Tibial nerve (tissue), 4 donors: ENCODE data around the gene GPATCH3. TPM values are rescaled to one million over a fixed set of nuclear protein-coding genes. Genes with fewer than 3 reads are reported as not detected.
"Not testable (repeated sequence)": the region's sequence is repeated elsewhere in the genome, so short reads cannot be mapped to it uniquely, and the experiment has no call there.

Source experiments
- DNase-seq, 2 donors: peaks; one replicate each; pipeline ENCODE4 v3.0.0-alpha.2; 2019; ENCODE audit warnings: low spot score in 2 of 2
- H3K27ac ChIP-seq, 4 donors: fragments of 200-600 bp; sonication (generic) in 3 of 4; one replicate each; pipeline ENCODE4 v1.5.1; 2017 to 2019; ENCODE audit warnings: mild to moderate bottlenecking in 1 of 4
- H3K27me3 ChIP-seq, 2 donors: fragments of 200-600 bp; sonication (generic) in 1 of 2; one replicate each; pipeline versions ENCODE4 v1.5.1 to v1.6.0; 2017 to 2019
- H3K36me3 ChIP-seq, 3 donors: fragments of 200-600 bp; sonication (generic); one replicate each; pipeline ENCODE4 v1.5.1; 2018 to 2019
- H3K4me1 ChIP-seq, 4 donors: fragments of 200-600 bp; sonication (generic) in 3 of 4; one replicate each; pipeline ENCODE4 v1.5.1; 2017 to 2019
- H3K4me3 ChIP-seq, 4 donors: fragments of 200-600 bp; sonication (generic) in 3 of 4; one replicate each; pipeline ENCODE4 v1.5.1; 2017 to 2019; ENCODE audit warnings: mild to moderate bottlenecking in 1 of 4, moderate library complexity in 1 of 4
- H3K9me3 ChIP-seq, 4 donors: fragments of 200-600 bp; sonication (generic) in 3 of 4; one replicate each; pipeline ENCODE4 v1.5.1; 2017 to 2019
- CTCF ChIP-seq, 5 experiments: fragments of 200-600 bp in 3 of 5; fragments of 450-650 bp in 2 of 5; sonication (generic) in 3 of 5; IDR thresholded peaks; one replicate each; pipeline ENCODE4 v1.5.1; 2016 to 2019; ENCODE audit warnings: antibody characterized with exemption in 5 of 5, mild to moderate bottlenecking in 3 of 5, moderate library complexity in 2 of 5
- EP300 ChIP-seq, 2 donors: sonication (generic); formaldehyde crosslinking; IDR thresholded peaks; one replicate each; pipeline ENCODE4 v1.6.1; 2017; ENCODE audit warnings: antibody characterized with exemption in 2 of 2, mild to moderate bottlenecking in 1 of 2
- POLR2A ChIP-seq, 2 donors: fragments of 450-650 bp; IDR thresholded peaks; one replicate each; pipeline ENCODE4 v1.6.1; 2017; ENCODE audit warnings: antibody characterized with exemption in 2 of 2, mild to moderate bottlenecking in 2 of 2, moderate library complexity in 2 of 2
- WGBS, 2 donors: methylation state at CpG; one replicate each; pipeline ENCODE4 v1.1.5; 2018; 5-methylcytosine and 5-hydroxymethylcytosine counted together
- total RNA-seq, 4 donors: library from RNA; depleted of rRNA; stranded (reverse); fragments of >200 nt; gene quantifications; one replicate each; pipeline ENCODE4 v1.1.0, GENCODE V29; 2016

The GPATCH3 gene
- total RNA-seq, 4 donors from 2014 or later, result 7.8 to 26.1 (median 12.5) TPM

DNA sequence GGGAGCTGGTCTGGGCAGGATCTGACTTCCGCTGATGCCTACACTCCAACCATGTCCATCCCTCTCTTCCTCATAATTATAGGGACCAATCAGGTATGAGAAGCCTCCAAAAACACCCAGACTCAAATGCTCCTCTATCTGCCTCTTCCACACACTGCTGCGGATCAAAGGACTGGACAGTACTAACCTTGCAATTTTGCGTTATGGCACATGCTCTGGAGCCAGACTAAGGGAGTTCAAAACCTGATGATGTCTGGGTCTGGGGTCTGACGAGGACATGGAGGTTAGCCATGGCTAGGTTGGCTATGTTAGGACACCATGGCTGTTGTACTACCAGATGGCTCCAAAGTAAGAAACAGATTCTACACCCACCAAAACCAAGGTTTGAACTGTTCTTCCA, 20.5 kb downstream of the GPATCH3 start:
- no peak for DNase-seq
- Histone ChIP-seq H3K27me3 (no peaks in the 10 kb centered on the region), H3K4me3 (no peak overlapping the region), H3K4me1 (peaks cover 0 to 6% (median 0%) of the 10 kb centered on the region in 4 donors), H3K36me3 (peaks cover 10 to 93% (median 22%) of the 10 kb centered on the region in 3 donors), H3K27ac (no peak overlapping the region), H3K9me3 (no peaks in the 10 kb centered on the region)
- TF ChIP-seq CTCF (IDR thresholded peaks at IDR 0.05), result no peak
- no peak for TF ChIP-seq EP300 (IDR thresholded peaks at IDR 0.05)
- no peak for TF ChIP-seq POLR2A (IDR thresholded peaks at IDR 0.05)
- WGBS, 2 donors, result 90 to 94% methylated on average over 4 of the region's 4 CpGs

DNA sequence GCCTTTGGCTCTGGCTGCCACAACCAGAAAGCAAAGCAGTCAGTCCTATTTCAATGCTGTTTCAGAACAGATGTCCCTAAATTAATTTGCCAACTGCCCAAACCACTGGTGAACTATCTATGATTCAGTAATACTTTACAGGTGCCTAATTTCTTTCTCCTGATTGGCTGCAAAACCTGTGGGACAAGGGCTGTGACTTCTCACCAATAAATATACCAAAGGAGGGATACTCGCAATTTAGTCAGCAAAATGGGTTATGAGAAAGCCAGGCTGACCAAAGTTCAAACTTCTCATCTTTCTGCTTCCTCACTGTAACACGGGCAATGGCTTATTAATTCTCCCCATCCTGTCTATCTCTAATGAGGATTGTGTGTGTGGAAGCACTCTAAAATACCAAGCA, 22.9 kb downstream of the GPATCH3 start:
- no peak overlapping the region for H3K4me3 ChIP-seq
- peaks cover 0 to 6% (median 0%) of the 10 kb centered on the region in 4 donors for H3K4me1 ChIP-seq
- no peak for DNase-seq
- peak overlapping the region in 3 of 4 donors; percentile 34 to 56 (median 47) for H3K27ac ChIP-seq
- TF ChIP-seq POLR2A (IDR thresholded peaks at IDR 0.05) (no peak), CTCF (IDR thresholded peaks at IDR 0.05) (no peak)
- peaks cover 3 to 70% (median 7%) of the 10 kb centered on the region in 3 donors for H3K36me3 ChIP-seq
- H3K9me3 ChIP-seq, result no peaks in the 10 kb centered on the region
- H3K27me3 ChIP-seq, result no peaks in the 10 kb centered on the region
- WGBS, 2 donors, result 68 to 77% methylated on average over 2 of the region's 2 CpGs

- Histone ChIP-seq H3K4me3 (no peak overlapping the region), H3K9me3 (no peaks in the 10 kb centered on the region), H3K4me1 (peaks cover 0 to 6% (median 0%) of the 10 kb centered on the region in 4 donors), H3K27me3 (no peaks in the 10 kb centered on the region), H3K36me3 (peaks cover 0 to 46% (median 3%) of the 10 kb centered on the region in 3 donors), H3K27ac (no peak overlapping the region)
- WGBS, 2 donors, result 50 to 53% methylated on average over 4 of the region's 4 CpGs
- no peak for DNase-seq
- TF ChIP-seq CTCF (IDR thresholded peaks at IDR 0.05) (no peak), POLR2A (IDR thresholded peaks at IDR 0.05) (no peak), EP300 (IDR thresholded peaks at IDR 0.05) (no peak)
These were observed 25.4 kb downstream of the GPATCH3 start for GRCh38 chr1:26874896-26875295.

DNA sequence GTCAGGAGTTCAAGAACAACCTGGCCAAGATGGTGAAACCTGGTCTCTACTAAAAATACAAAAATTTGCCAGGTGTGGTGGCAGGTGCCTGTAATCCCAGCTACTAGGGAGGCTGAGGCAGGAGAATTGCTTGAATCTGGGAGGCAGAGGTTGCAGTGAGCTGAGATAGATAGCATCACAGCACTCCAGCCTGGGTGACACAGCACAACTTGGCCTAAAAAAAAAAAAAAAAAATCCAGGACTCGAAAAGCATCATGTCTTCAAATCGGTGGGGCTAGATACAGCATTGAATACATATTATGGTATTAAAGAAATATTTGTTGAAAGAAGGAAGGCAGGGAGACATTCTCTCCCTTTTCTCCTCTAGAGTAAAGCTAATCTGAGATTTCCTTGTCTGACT, 27.2 kb downstream of the GPATCH3 start:
- DNase-seq, H3K4me3 ChIP-seq, H3K27me3 ChIP-seq, H3K4me1 ChIP-seq, H3K9me3 ChIP-seq, H3K27ac ChIP-seq: not testable (repeated sequence)
- peaks cover 0 to 28% (median 0%) of the 10 kb centered on the region in 3 donors for H3K36me3 ChIP-seq
- 65 to 77% methylated on average over 2 of the region's 2 CpGs for WGBS, 2 donors

DNA sequence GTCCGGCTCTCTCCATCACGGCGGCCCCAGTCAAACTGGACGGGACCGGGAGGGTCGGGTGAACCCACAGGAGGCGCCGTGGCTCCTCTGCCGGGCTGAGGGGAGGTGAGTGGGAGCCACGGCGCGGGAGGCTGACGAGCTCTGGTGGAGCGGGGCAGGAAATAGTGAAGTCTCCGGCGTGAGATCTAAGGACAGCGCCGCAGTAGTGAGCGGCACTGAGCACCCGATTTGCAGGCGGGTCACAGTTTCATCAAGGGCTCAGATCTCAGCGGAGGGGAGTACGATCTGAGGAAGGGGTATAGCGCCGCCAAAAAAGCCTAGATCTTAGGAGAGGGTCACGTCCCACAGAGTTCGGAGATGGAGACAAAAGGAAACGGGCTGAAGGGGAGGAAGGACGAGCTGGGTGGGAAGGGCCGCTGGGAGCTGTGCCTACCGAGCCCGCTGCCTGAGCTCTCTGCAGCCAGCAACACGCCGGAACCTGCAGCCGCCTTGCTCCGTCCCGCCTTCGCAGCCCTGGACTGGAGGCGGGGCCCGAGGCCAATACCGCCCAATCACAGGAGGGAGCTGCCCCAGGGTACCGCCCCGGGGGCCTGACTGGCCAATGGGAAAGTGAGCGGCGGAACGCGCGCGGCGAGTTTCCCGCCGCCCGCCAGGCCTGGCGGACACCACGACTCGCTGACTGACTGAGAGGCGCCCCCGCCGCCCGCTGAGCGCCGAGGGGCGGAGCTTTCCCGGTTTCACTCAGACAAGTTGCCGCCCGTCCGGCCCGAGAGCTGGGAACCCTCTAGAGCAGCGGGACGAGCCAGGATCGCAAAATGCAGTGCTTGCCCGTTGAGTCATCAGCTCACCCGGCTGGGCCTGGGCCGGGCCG, 35.4 kb downstream of the GPATCH3 start:
- TF ChIP-seq CTCF (IDR thresholded peaks at IDR 0.05) (peak in 1 of 5 experiments; percentile 45), POLR2A (IDR thresholded peaks at IDR 0.05) (peak in 1 of 2 donors; percentile 68), EP300 (IDR thresholded peaks at IDR 0.05) (peak; percentile 68 to 76)
- Histone ChIP-seq H3K4me3 (peak overlapping the region; percentile 33 to 75 (median 70)), H3K9me3 (no peaks in the 10 kb centered on the region), H3K4me1 (peaks cover 0 to 22% (median 8%) of the 10 kb centered on the region in 4 donors), H3K27me3 (no peaks in the 10 kb centered on the region), H3K27ac (peak overlapping the region; percentile 70 to 99 (median 96)), H3K36me3 (no peaks in the 10 kb centered on the region)
- 0 to 1% methylated on average over 35 to 56 of the region's 75 CpGs for WGBS, 2 donors
- DNase-seq, result peak; percentile 90 to 95
